H1 (cell line): ENCODE results near the gene ETS1. TPM values are rescaled to one million over a fixed set of nuclear protein-coding genes. Genes with fewer than 3 reads are reported as not detected.

Source experiments
- CBX5 ChIP-seq: fragments of 300-800, 300-1000 bp; sonication (generic); IDR thresholded peaks from 2 replicates; pipeline ENCODE4 v1.7.1; 2016; ENCODE audit warnings: antibody characterized with exemption, low read length, low read depth
- HDAC6 ChIP-seq: IDR thresholded peaks from one replicate; pipeline ENCODE4 v1.7.1; 2012; ENCODE audit warnings: low read depth, mild to moderate bottlenecking, inconsistent platforms, low read length, moderate library complexity
- JUND ChIP-seq: IDR thresholded peaks from 2 replicates; pipeline ENCODE4 v1.6.1; 2011; ENCODE audit warnings: mild to moderate bottlenecking, improper control_type of control experiment, low read length
- polyA plus RNA-seq, 7 experiments: library from polyadenylated mRNA; depleted of rRNA in 3 of 7; stranded (reverse) in 5 of 7; unstranded in 2 of 7; fragments of >200 nt in 5 of 7; fragments of 200-250 nt in 2 of 7; gene quantifications; 1 replicate in 5 of 7; 2 replicates in 1 of 7; 4 replicates in 1 of 7; pipeline versions ENCODE4 v1.2.1 to v1.2.3, GENCODE V29; 2011 to 2013; ENCODE audit warnings: missing spikeins in 2 of 7, mixed read lengths in 2 of 7
- total RNA-seq: library from RNA; stranded (reverse); fragmentation: NEBNext Ultra II Directional; extraction: Animal tissue kit (Norgen Biotek cat#: 25700); gene quantifications from 2 replicates; pipeline ENCODE4 v1.2.1, GENCODE V29; 2021
- TF ChIP-seq, protein P1 (sequence below): IDR thresholded peaks from 2 replicates; pipeline ENCODE4 v1.6.1; 2011; ENCODE audit warnings: low read depth, mild to moderate bottlenecking, low read length; ENCODE audit not compliant: insufficient read depth

Gene ETS1
- total and polyA plus RNA-seq, 2 of the 8 experiments (the other 6 are each of a cell fraction or from before 2014, with no cell fraction given): 10.0 to 35.3 TPM

GRCh38 chr11:128465531-128465930, 121.8 kb downstream of the ETS1 start (continued):
- TF ChIP-seq CBX5: no peak
- TF ChIP-seq HDAC6: no peak
- no peak for TF ChIP-seq JUND
- TF ChIP-seq, protein P1, sequence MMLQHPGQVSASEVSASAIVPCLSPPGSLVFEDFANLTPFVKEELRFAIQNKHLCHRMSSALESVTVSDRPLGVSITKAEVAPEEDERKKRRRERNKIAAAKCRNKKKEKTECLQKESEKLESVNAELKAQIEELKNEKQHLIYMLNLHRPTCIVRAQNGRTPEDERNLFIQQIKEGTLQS: no peak
